ENCODE measurements around the gene POU2F1. TPM values are rescaled to one million over a fixed set of nuclear protein-coding genes. Genes with fewer than 3 reads are reported as not detected.
A peak's percentile ranks its signal among the peaks of the same experiment; 100 is the strongest.

Gene POU2F1
- 10 to 100 TPM; 15.0 to 35.5 (median 20.3) TPM for total RNA-seq
- polyA plus RNA-seq = 1 to 10 TPM; 2.3 to 6.3 (median 3.0) TPM

DNA sequence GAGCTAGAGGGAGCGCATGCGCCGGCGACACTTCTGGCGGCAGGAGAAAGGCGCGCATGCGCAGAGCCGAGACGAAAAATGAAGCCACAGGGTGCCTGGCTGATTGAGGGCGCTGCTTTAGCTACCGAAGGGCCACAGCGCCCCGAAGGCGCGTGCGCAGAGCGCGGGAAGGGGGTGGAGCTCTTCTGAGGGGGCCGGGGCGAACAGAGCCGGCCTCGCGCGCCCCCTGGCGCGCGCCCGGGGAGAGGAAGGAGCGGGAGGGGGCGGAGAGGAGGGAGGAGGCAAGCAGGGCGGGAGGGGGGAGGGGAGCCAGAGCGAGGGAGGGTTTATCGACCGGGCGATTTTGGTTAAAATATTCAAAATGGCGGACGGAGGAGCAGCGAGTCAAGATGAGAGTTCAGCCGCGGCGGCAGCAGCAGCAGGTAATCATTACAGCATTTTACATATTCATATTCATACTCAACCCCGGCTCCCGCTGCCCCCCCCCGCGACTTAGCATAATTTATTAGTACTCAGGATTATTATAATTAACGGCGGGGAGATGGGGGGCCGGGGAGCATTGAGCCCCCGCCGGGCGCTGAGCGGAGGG is at the start of gene POU2F1:
Gene POU2F1 (plus strand): TSS at position 350 of the 589 bp plus-strand sequence. CDS start 12 bp downstream, at position 362.
- peaks cover 0 to 44% (median 30%) of the 10 kb centered on the region in 4 donors for H3K4me1 ChIP-seq
- peak within 1 kb of the TSS; percentile 85 to 96 (median 92) for H3K4me3 ChIP-seq
- no peaks in the 10 kb centered on the region for H3K36me3 ChIP-seq
- TF ChIP-seq POLR2AphosphoS5 (IDR thresholded peaks at IDR 0.05) (peak; percentile 57 to 90 (median 75)), POLR2A (IDR thresholded peaks at IDR 0.05) (peak; percentile 44 to 51), EP300 (IDR thresholded peaks at IDR 0.05) (no peak)
- TF ChIP-seq, protein P1, sequence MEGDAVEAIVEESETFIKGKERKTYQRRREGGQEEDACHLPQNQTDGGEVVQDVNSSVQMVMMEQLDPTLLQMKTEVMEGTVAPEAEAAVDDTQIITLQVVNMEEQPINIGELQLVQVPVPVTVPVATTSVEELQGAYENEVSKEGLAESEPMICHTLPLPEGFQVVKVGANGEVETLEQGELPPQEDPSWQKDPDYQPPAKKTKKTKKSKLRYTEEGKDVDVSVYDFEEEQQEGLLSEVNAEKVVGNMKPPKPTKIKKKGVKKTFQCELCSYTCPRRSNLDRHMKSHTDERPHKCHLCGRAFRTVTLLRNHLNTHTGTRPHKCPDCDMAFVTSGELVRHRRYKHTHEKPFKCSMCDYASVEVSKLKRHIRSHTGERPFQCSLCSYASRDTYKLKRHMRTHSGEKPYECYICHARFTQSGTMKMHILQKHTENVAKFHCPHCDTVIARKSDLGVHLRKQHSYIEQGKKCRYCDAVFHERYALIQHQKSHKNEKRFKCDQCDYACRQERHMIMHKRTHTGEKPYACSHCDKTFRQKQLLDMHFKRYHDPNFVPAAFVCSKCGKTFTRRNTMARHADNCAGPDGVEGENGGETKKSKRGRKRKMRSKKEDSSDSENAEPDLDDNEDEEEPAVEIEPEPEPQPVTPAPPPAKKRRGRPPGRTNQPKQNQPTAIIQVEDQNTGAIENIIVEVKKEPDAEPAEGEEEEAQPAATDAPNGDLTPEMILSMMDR (IDR thresholded peaks at IDR 0.05) = peak in 3 of 4 experiments; percentile 18 to 71 (median 48)
- H3K27ac ChIP-seq = peak within 1 kb of the TSS; percentile 94 to 99 (median 98)
- intact Hi-C loops (cut with DNase I) = loop anchor here (1.0 to 10.0 kb wide), 7 partner anchors 154 to 717 kb away; partner anchors contain the start of genes CREG1, DCAF6, MPC2 and TADA1
- no peaks in the 10 kb centered on the region for H3K27me3 ChIP-seq
- no peaks in the 10 kb centered on the region for H3K9me3 ChIP-seq
- WGBS, 2 donors = 1% methylated on average over 53 of the region's 53 CpGs
- DNase-seq = peak; percentile 99

DNA sequence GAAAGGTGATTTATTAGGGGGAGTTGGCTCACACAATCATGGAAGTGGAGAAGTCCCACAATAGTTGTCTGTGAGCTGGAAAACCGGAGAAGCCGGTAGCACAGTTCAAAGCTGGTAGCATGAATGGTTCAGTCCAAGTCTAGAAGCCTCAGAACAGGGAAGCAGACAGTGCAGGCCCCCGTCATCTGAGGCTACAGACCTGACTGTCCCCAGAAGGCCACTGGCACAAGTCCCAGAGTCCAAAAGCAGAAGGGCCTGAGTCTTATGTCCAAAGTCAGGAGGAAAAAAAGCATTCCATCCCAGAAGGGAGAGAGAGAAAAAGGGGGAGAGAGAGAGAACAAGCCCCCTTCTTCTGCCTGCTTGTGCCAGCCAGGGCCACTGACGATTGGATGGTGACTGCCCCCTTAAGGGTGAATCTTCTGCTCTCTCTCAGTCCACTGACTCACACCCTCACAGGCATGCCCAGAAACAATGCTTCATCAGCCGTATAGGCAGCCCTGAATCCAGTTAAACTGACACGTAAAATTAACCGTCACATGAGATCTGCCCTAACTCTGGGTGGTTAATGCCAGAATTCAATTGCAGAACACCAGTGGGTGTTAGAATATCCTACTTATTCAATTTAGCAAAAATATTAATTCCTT is 49.3 kb upstream of the POU2F1 start:
- H3K4me1 ChIP-seq = no peaks in the 10 kb centered on the region
- DNase-seq = no peak
- intact Hi-C loops (cut with DNase I) = no loop called here
- H3K36me3 ChIP-seq = no peaks in the 10 kb centered on the region
- 88 to 95% methylated on average over 7 of the region's 7 CpGs for WGBS, 2 donors
- H3K27me3 ChIP-seq = no peaks in the 10 kb centered on the region
- H3K9me3 ChIP-seq = no peaks in the 10 kb centered on the region
- TF ChIP-seq EP300 (IDR thresholded peaks at IDR 0.05) (no peak), POLR2A (IDR thresholded peaks at IDR 0.05) (no peak), POLR2AphosphoS5 (IDR thresholded peaks at IDR 0.05) (no peak)
- TF ChIP-seq, protein P1 (IDR thresholded peaks at IDR 0.05) = no peak
- no peak overlapping the region for H3K27ac ChIP-seq
- no peak overlapping the region for H3K4me3 ChIP-seq

- TF ChIP-seq EP300 (IDR thresholded peaks at IDR 0.05) (no peak), POLR2AphosphoS5 (IDR thresholded peaks at IDR 0.05) (no peak), POLR2A (IDR thresholded peaks at IDR 0.05) (no peak)
- TF ChIP-seq, protein P1 (IDR thresholded peaks at IDR 0.05) = no peak
- WGBS, 2 donors = 87 to 89% methylated on average over 5 of the region's 5 CpGs
- Histone ChIP-seq H3K36me3 (no peaks in the 10 kb centered on the region), H3K9me3 (no peaks in the 10 kb centered on the region), H3K4me3 (no peak overlapping the region), H3K4me1 (no peaks in the 10 kb centered on the region), H3K27ac (no peak overlapping the region), H3K27me3 (no peaks in the 10 kb centered on the region)
- intact Hi-C loops (cut with DNase I) = no loop called here
- no peak for DNase-seq
These were observed 47.0 kb upstream of the POU2F1 start for GRCh38 chr1:167173516-167174184.

DNA sequence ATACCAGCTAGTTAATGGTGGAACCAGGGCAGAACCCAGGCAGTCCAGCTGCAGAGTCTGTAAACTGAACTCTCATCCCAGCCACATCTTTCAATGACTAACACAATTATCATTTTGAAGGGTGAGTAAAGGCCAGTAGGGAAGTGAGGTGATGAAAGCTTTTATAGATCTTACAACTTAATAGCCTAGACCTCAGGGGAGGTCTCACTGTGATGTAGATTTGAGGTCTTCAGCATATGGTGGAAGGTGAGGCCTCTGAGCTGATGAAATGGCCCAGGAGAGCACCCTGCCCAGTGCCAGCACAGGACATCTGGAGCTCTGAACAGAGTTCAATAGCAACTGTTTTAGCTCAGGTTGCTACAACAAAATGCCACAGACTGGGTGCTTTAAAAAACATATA is 44.8 kb upstream of the POU2F1 start:
- DNase-seq = no peak
- Histone ChIP-seq H3K27ac (no peak overlapping the region), H3K27me3 (no peaks in the 10 kb centered on the region), H3K4me3 (no peak overlapping the region), H3K9me3 (no peaks in the 10 kb centered on the region), H3K4me1 (no peaks in the 10 kb centered on the region), H3K36me3 (no peaks in the 10 kb centered on the region)
- TF ChIP-seq, protein P1 (IDR thresholded peaks at IDR 0.05) = no peak
- TF ChIP-seq POLR2A (IDR thresholded peaks at IDR 0.05) (no peak), EP300 (IDR thresholded peaks at IDR 0.05) (no peak), POLR2AphosphoS5 (IDR thresholded peaks at IDR 0.05) (no peak)
- intact Hi-C loops (cut with DNase I) = no loop called here

Measured in sigmoid colon (tissue), 7 donors.